HCT116 (cell line): Measurements from ENCODE around the gene LSAMP. TPM values are rescaled to one million over a fixed set of nuclear protein-coding genes. Genes with fewer than 3 reads are reported as not detected.

Experiments
- ATAC-seq: fragments of 200-7000 bp; cut with Tn5 transposase; 2 replicates; pipeline ENCODE4 v1.9.1; 2020; ENCODE audit warnings: mild to moderate bottlenecking, moderate library complexity
- BruUV-seq: library from RNA; stranded (reverse); fragments of 400-500 nt; replicated peaks from 2 replicates; lab custom pipeline; 2021; lab: Mats Ljungman, UMichigan
- CTCF ChIA-PET: fragments of 300-600 bp; sonication (Branson Sonifier 250); formaldehyde crosslinking; loops from one replicate; lab custom pipeline; 2021; ENCODE audit warnings: antibody characterized with exemption; lab: Charles Lee
- POLR2A ChIA-PET: fragments of 300-600, 350-600 bp; sonication (Branson Sonifier 250); formaldehyde crosslinking; loops from one replicate; lab custom pipeline; 2021; ENCODE audit warnings: antibody characterized with exemption; lab: Charles Lee
- RAD21 ChIA-PET, 2 experiments: fragments of 300-600 bp; sonication (Branson Sonifier 250); formaldehyde crosslinking; loops; one replicate each; lab custom pipeline; 2023; ENCODE audit warnings: low total read pairs in 2 of 2; ENCODE audit not compliant: uncharacterized antibody in 2 of 2, unreplicated experiment in 2 of 2, low non-redundant PET in 1 of 2; lab: Charles Lee
- DNase-seq: peaks from one replicate; pipeline ENCODE4 v3.0.0-alpha.2; 2010; ENCODE audit warnings: low read depth, low spot score
- H2AFZ ChIP-seq: fragments of 200-600 bp; shearing (Covaris generic), sonication (generic); 2 replicates; pipeline ENCODE4 v1.6.1; 2017; ENCODE audit warnings: low read depth, mixed run types, mixed read lengths, antibody characterized with exemption, low read length; ENCODE audit not compliant: poor library complexity, severe bottlenecking
- H3K27ac ChIP-seq: 2 replicates; pipeline ENCODE4 v1.5.1; 2012; ENCODE audit warnings: low read depth, low read length
- H3K27me3 ChIP-seq: fragments of 200-600 bp; sonication (generic); 2 replicates; pipeline ENCODE4 v1.6.1; 2016; ENCODE audit warnings: mixed run types, low read length, mixed read lengths; ENCODE audit not compliant: insufficient read depth
- H3K36me3 ChIP-seq, 2 experiments: fragments of 200-500 bp in 1 of 2; fragments of 200-600 bp in 1 of 2; sonication (Bioruptor generic) in 1 of 2; sonication (generic) in 1 of 2; 2 replicates each; pipeline versions ENCODE4 v1.5.1 to v1.6.1; 2014 to 2016; ENCODE audit warnings: low read length in 2 of 2, inconsistent platforms in 1 of 2, mixed read lengths in 1 of 2, mixed run types in 1 of 2; ENCODE audit not compliant: insufficient read depth in 2 of 2, control insufficient read depth in 1 of 2
- H3K4me1 ChIP-seq, 2 experiments: fragments of 200-600 bp in 1 of 2; sonication (generic) in 1 of 2; 2 replicates each; pipeline versions ENCODE4 v1.5.1 to v1.6.1; 2012 to 2017; ENCODE audit warnings: low read length in 2 of 2, inconsistent platforms in 1 of 2, mild to moderate bottlenecking in 1 of 2, mixed read lengths in 1 of 2, mixed run types in 1 of 2, moderate library complexity in 1 of 2; ENCODE audit not compliant: insufficient read depth in 2 of 2, control insufficient read depth in 1 of 2
- H3K4me2 ChIP-seq: fragments of 200-600 bp; sonication (generic); 2 replicates; pipeline ENCODE4 v1.6.1; 2017; ENCODE audit warnings: mixed run types, low read length, mixed read lengths
- H3K4me3 ChIP-seq, 2 experiments: fragments of 200-600 bp in 1 of 2; sonication (generic) in 1 of 2; replicated peaks in 1 of 2; 2 replicates each; pipeline ENCODE4 v1.5.1; 2011 to 2016; ENCODE audit warnings: low read length in 2 of 2, control low read depth in 1 of 2, low read depth in 1 of 2, mild to moderate bottlenecking in 1 of 2, mixed read lengths in 1 of 2, mixed run types in 1 of 2
- H3K79me2 ChIP-seq: fragments of 200-600 bp; sonication (generic); 2 replicates; pipeline ENCODE4 v1.6.1; 2017; ENCODE audit warnings: mild to moderate bottlenecking, mixed run types, low read length, moderate library complexity, mixed read lengths; ENCODE audit not compliant: insufficient read depth
- H3K9ac ChIP-seq: fragments of 200-600 bp; sonication (generic); 2 replicates; pipeline ENCODE4 v1.6.1; 2016; ENCODE audit warnings: low read length, mixed read lengths
- H3K9me2 ChIP-seq: fragments of 200-600 bp; sonication (generic), shearing (Covaris generic); 2 replicates; pipeline ENCODE4 v1.6.1; 2017; ENCODE audit warnings: mixed run types, mild to moderate bottlenecking, moderate library complexity; ENCODE audit not compliant: insufficient read depth
- H3K9me3 ChIP-seq, 2 experiments: fragments of 200-500 bp in 1 of 2; fragments of 200-600 bp in 1 of 2; sonication (Bioruptor generic) in 1 of 2; sonication (generic) in 1 of 2; 2 replicates each; pipeline ENCODE4 v1.6.1; 2014 to 2017; ENCODE audit warnings: low read length in 2 of 2, mixed read lengths in 2 of 2, inconsistent platforms in 1 of 2, low read depth in 1 of 2, mild to moderate bottlenecking in 1 of 2, mixed run types in 1 of 2, moderate library complexity in 1 of 2; ENCODE audit not compliant: control insufficient read depth in 1 of 2, insufficient read depth in 1 of 2
- H4K20me1 ChIP-seq: fragments of 200-600 bp; sonication (generic), shearing (Covaris generic); 2 replicates; pipeline ENCODE4 v1.6.1; 2017; ENCODE audit warnings: mixed run types, mild to moderate bottlenecking, moderate library complexity; ENCODE audit not compliant: insufficient read depth
- EGR1 ChIP-seq: IDR thresholded peaks from 2 replicates; pipeline ENCODE4 v1.6.1; 2012; ENCODE audit warnings: low read depth
- ELF1 ChIP-seq: IDR thresholded peaks from 2 replicates; pipeline ENCODE4 v1.6.1; 2012; ENCODE audit warnings: low read depth, borderline replicate concordance
- EZH2phosphoT487 ChIP-seq: fragments of 200-600 bp; IDR thresholded peaks from 2 replicates; pipeline ENCODE4 v1.6.1; 2018; ENCODE audit warnings: antibody characterized with exemption, borderline replicate concordance
- FOSL1 ChIP-seq: IDR thresholded peaks from 2 replicates; pipeline ENCODE4 v1.6.1; 2012; ENCODE audit warnings: low read depth
- POLR2AphosphoS5 ChIP-seq: IDR thresholded peaks from 2 replicates; pipeline ENCODE4 v1.6.1; 2011; ENCODE audit warnings: mild to moderate bottlenecking, low read depth, low read length, moderate library complexity
- SIN3A ChIP-seq: IDR thresholded peaks from 2 replicates; pipeline ENCODE4 v1.6.1; 2012; ENCODE audit warnings: low read depth
- TCF7L2 ChIP-seq: IDR thresholded peaks from 2 replicates; pipeline ENCODE4 v1.7.0; 2011; ENCODE audit warnings: borderline replicate concordance, inconsistent platforms; ENCODE audit not compliant: insufficient read depth, insufficient read length; ENCODE audit errors: extremely low read depth
- ZNF274 ChIP-seq: fragments of 200-500 bp; sonication (Bioruptor generic); IDR thresholded peaks from 2 replicates; pipeline ENCODE4 v1.6.1; 2014; ENCODE audit warnings: mild to moderate bottlenecking, low read depth, low read length, inconsistent platforms
- intact Hi-C: fragments of 100-400 bp; cut with micrococcal nuclease; formaldehyde crosslinking; loops from 2 replicates; pipeline ENCODE4 v1.10.0; 2022
- total RNA-seq: library from RNA; stranded (reverse); gene quantifications from one replicate; pipeline ENCODE4 v1.2.1, GENCODE V29; 2021; ENCODE audit not compliant: unreplicated experiment
- TF ChIP-seq, protein P1 (sequence below): IDR thresholded peaks from 2 replicates; pipeline ENCODE4 v1.6.1; 2012
- TF ChIP-seq, protein P2 (sequence below): IDR thresholded peaks from 2 replicates; pipeline ENCODE4 v1.6.1; 2011; ENCODE audit warnings: mild to moderate bottlenecking, low read length, moderate library complexity; ENCODE audit not compliant: insufficient replicate concordance; ENCODE audit errors: extremely low read depth
- TF ChIP-seq, protein P3 (sequence below), 3 experiments: fragments of 200-600 bp in 1 of 3; sonication (generic) in 1 of 3; IDR thresholded peaks in 2 of 3; conservative IDR thresholded peaks in 1 of 3; 2 replicates each; pipeline ENCODE4 v1.5.1; 2012 to 2017; ENCODE audit warnings: low read depth in 2 of 3, low read length in 2 of 3, antibody characterized with exemption in 1 of 3, borderline replicate concordance in 1 of 3, control low read depth in 1 of 3, mild to moderate bottlenecking in 1 of 3, mixed read lengths in 1 of 3, mixed run types in 1 of 3, moderate library complexity in 1 of 3; ENCODE audit not compliant: insufficient read depth in 1 of 3

The LSAMP gene
- total RNA-seq, 1 experiment from 2014 or later, result 0.25 TPM

DNA sequence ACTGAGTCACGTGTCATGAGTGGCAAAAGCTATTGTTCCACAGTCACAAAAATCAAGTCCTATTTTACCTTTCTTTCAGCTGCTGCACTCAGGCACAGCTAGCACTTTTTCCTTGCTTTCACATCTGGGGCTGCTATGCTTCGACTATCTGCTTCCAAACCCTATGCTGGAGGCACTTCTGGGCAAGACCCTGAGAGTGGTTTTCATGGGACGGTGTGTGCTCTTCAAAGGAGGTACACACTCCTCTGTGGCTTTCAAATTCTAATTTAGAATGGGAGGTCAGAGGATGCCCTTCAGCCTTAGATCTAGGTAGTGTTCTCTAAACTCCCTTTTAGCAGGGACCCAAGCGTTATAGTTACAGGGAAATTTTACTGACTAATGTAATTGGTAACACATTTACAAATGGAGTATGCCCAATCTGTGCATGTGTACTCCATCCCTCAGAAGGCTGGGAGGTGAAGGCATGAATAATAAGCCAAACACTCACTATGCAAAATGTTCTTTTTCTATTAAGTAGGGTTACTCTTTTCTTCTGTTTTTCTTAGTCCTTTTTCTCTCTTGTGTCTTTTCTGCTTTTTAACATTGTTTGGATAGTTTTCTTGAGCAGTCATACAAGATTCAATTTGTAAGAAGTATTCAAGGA is 188.3 kb downstream of the LSAMP start:
- Histone ChIP-seq H3K4me2 (no peak overlapping the region), H3K9me2 (no peaks in the 10 kb centered on the region), H2AFZ (no peak overlapping the region), H3K9me3 (no peaks in the 10 kb centered on the region), H3K36me3 (no peaks in the 10 kb centered on the region), H3K4me1 (no peaks in the 10 kb centered on the region), H3K79me2 (no peaks in the 10 kb centered on the region), H3K4me3 (no peak overlapping the region), H3K27ac (no peak overlapping the region)
- no peak for DNase-seq
- ChIA-PET POLR2A (no interaction called here), RAD21 (no interaction called here)
- no peak for ATAC-seq
- no peak for TF ChIP-seq FOSL1
- TF ChIP-seq, protein P1, sequence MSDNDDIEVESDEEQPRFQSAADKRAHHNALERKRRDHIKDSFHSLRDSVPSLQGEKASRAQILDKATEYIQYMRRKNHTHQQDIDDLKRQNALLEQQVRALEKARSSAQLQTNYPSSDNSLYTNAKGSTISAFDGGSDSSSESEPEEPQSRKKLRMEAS, result no peak
- TF ChIP-seq SIN3A, result no peak
- TF ChIP-seq EGR1, result no peak
- no peak for TF ChIP-seq ELF1
- TF ChIP-seq, protein P2, sequence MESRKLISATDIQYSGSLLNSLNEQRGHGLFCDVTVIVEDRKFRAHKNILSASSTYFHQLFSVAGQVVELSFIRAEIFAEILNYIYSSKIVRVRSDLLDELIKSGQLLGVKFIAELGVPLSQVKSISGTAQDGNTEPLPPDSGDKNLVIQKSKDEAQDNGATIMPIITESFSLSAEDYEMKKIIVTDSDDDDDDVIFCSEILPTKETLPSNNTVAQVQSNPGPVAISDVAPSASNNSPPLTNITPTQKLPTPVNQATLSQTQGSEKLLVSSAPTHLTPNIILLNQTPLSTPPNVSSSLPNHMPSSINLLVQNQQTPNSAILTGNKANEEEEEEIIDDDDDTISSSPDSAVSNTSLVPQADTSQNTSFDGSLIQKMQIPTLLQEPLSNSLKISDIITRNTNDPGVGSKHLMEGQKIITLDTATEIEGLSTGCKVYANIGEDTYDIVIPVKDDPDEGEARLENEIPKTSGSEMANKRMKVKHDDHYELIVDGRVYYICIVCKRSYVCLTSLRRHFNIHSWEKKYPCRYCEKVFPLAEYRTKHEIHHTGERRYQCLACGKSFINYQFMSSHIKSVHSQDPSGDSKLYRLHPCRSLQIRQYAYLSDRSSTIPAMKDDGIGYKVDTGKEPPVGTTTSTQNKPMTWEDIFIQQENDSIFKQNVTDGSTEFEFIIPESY, result no peak
- TF ChIP-seq, protein P3, sequence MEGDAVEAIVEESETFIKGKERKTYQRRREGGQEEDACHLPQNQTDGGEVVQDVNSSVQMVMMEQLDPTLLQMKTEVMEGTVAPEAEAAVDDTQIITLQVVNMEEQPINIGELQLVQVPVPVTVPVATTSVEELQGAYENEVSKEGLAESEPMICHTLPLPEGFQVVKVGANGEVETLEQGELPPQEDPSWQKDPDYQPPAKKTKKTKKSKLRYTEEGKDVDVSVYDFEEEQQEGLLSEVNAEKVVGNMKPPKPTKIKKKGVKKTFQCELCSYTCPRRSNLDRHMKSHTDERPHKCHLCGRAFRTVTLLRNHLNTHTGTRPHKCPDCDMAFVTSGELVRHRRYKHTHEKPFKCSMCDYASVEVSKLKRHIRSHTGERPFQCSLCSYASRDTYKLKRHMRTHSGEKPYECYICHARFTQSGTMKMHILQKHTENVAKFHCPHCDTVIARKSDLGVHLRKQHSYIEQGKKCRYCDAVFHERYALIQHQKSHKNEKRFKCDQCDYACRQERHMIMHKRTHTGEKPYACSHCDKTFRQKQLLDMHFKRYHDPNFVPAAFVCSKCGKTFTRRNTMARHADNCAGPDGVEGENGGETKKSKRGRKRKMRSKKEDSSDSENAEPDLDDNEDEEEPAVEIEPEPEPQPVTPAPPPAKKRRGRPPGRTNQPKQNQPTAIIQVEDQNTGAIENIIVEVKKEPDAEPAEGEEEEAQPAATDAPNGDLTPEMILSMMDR (IDR thresholded peaks at IDR 0.05 in 2 of 3, conservative IDR thresholded peaks at IDR 0.05 in 1 of 3; ENCODE audit: borderline replicate concordance in 1 of 3, insufficient read depth in 1 of 3, low read depth in 2 of 3, low read length in 2 of 3), result no peak
- no peak for TF ChIP-seq EZH2phosphoT487
- TF ChIP-seq POLR2AphosphoS5, result no peak
- TF ChIP-seq ZNF274, result no peak
- TF ChIP-seq TCF7L2, result no peak
- TF ChIP-seq, all 23 proteins: peak for 0
- peaks cover 62% of the 10 kb centered on the region for H3K27me3 ChIP-seq
- intact Hi-C loops, result no loop called here
- H3K9ac ChIP-seq, result no peak overlapping the region
- BruUV-seq, result no TSS peak
- CTCF ChIA-PET, result no interaction called here
- H4K20me1 ChIP-seq, result no peaks in the 10 kb centered on the region
